Liver (tissue), 9 donors: ENCODE data around the gene SPATS2. TPM values are rescaled to one million over a fixed set of nuclear protein-coding genes. Genes with fewer than 3 reads are reported as not detected.

Experiments used
- DNase-seq: peaks from one replicate; pipeline ENCODE4 v3.0.0-alpha.2; 2017; ENCODE audit warnings: low spot score
- H3K27ac ChIP-seq, 2 donors: one replicate each; pipeline ENCODE4 v1.7.0; 2013; ENCODE audit warnings: inconsistent platforms in 2 of 2, low read length in 2 of 2, control low read depth in 1 of 2, low read depth in 1 of 2, mild to moderate bottlenecking in 1 of 2
- H3K27me3 ChIP-seq, 4 donors: one replicate each; pipeline versions ENCODE4 v1.6.1 to v1.7.0; 2013; ENCODE audit warnings: low read length in 3 of 4, inconsistent platforms in 1 of 4, mild to moderate bottlenecking in 1 of 4, moderate library complexity in 1 of 4; ENCODE audit not compliant: control insufficient read depth in 4 of 4, insufficient read depth in 4 of 4
- H3K36me3 ChIP-seq, 4 donors: one replicate each; pipeline versions ENCODE4 v1.6.1 to v1.7.0; 2013; ENCODE audit warnings: low read length in 3 of 4, mild to moderate bottlenecking in 3 of 4, low read depth in 1 of 4, moderate library complexity in 1 of 4; ENCODE audit not compliant: control insufficient read depth in 4 of 4, insufficient read depth in 3 of 4
- H3K4me1 ChIP-seq, 4 donors: one replicate each; pipeline versions ENCODE4 v1.6.1 to v1.7.0; 2013; ENCODE audit warnings: low read length in 3 of 4, mild to moderate bottlenecking in 3 of 4, moderate library complexity in 1 of 4; ENCODE audit not compliant: control insufficient read depth in 4 of 4, insufficient read depth in 4 of 4
- H3K4me3 ChIP-seq, 3 donors: one replicate each; pipeline versions ENCODE4 v1.6.1 to v1.7.0; 2013; ENCODE audit warnings: low read length in 3 of 3, control low read depth in 1 of 3, low read depth in 1 of 3, mild to moderate bottlenecking in 1 of 3
- H3K9ac ChIP-seq, 2 donors: one replicate each; pipeline ENCODE4 v1.7.0; 2013; ENCODE audit warnings: low read length in 2 of 2, mild to moderate bottlenecking in 2 of 2, moderate library complexity in 2 of 2, control low read depth in 1 of 2, low read depth in 1 of 2
- H3K9me3 ChIP-seq, 4 donors: one replicate each; pipeline versions ENCODE4 v1.6.1 to v1.7.0; 2013; ENCODE audit warnings: low read length in 3 of 4; ENCODE audit not compliant: control insufficient read depth in 4 of 4
- EGR1 ChIP-seq, 2 donors: IDR thresholded peaks; 2 replicates each; pipeline ENCODE4 v1.6.1; 2016 to 2018; ENCODE audit warnings: antibody characterized with exemption in 2 of 2, low read depth in 2 of 2
- FOXA1 ChIP-seq: IDR thresholded peaks from 2 replicates; pipeline ENCODE4 v1.6.1; 2016; ENCODE audit warnings: antibody characterized with exemption
- FOXA2 ChIP-seq: IDR thresholded peaks from 2 replicates; pipeline ENCODE4 v1.6.1; 2016; ENCODE audit warnings: antibody characterized with exemption
- GABPA ChIP-seq, 2 donors: IDR thresholded peaks in 1 of 2; conservative IDR thresholded peaks in 1 of 2; 2 replicates each; pipeline ENCODE4 v1.6.1; 2016; ENCODE audit warnings: antibody characterized with exemption in 2 of 2, mild to moderate bottlenecking in 1 of 2, moderate library complexity in 1 of 2
- HNF4A ChIP-seq, 2 donors: conservative IDR thresholded peaks; 2 replicates each; pipeline ENCODE4 v1.6.1; 2016; ENCODE audit warnings: antibody characterized with exemption in 2 of 2, mild to moderate bottlenecking in 2 of 2
- HNF4G ChIP-seq: IDR thresholded peaks from 2 replicates; pipeline ENCODE4 v1.6.1; 2016; ENCODE audit warnings: antibody characterized with exemption
- JUND ChIP-seq, 2 donors: IDR thresholded peaks; 2 replicates each; pipeline ENCODE4 v1.6.1; 2016; ENCODE audit warnings: antibody characterized with exemption in 2 of 2
- NR2F2 ChIP-seq: IDR thresholded peaks from 2 replicates; pipeline ENCODE4 v1.6.1; 2016; ENCODE audit warnings: antibody characterized with exemption
- RAD21 ChIP-seq, 2 donors: IDR thresholded peaks; 2 replicates each; pipeline ENCODE4 v1.6.1; 2016; ENCODE audit warnings: antibody characterized with exemption in 2 of 2, mild to moderate bottlenecking in 2 of 2
- RXRA ChIP-seq, 2 donors: IDR thresholded peaks; 2 replicates each; pipeline ENCODE4 v1.6.1; 2017 to 2018; ENCODE audit warnings: antibody characterized with exemption in 2 of 2, mild to moderate bottlenecking in 1 of 2
- SP1 ChIP-seq: IDR thresholded peaks from 2 replicates; pipeline ENCODE4 v1.6.1; 2018; ENCODE audit warnings: antibody characterized with exemption, mild to moderate bottlenecking
- TAF1 ChIP-seq: conservative IDR thresholded peaks from 2 replicates; pipeline ENCODE4 v1.6.1; 2016; ENCODE audit warnings: antibody characterized with exemption, mild to moderate bottlenecking
- YY1 ChIP-seq: IDR thresholded peaks from 2 replicates; pipeline ENCODE4 v1.6.1; 2016; ENCODE audit warnings: antibody characterized with exemption, mild to moderate bottlenecking
- WGBS: extraction: QIAGEN DNeasy Blood & Tissue Kit; methylation state at CpG from one replicate; pipeline ENCODE4 v1.1.7; 2013; 5-methylcytosine and 5-hydroxymethylcytosine counted together
- polyA plus RNA-seq, 2 donors: library from polyadenylated mRNA; stranded (reverse) in 1 of 2; unstranded in 1 of 2; fragments of 200-250 nt in 1 of 2; fragments of >200 nt in 1 of 2; fragmentation: Nextera tagmentation in 1 of 2; extraction: Ambion mirVana in 1 of 2; gene quantifications; one replicate each; pipeline versions ENCODE4 v1.2.1 to v1.2.3, GENCODE V29; 2013 to 2015
- total RNA-seq, 2 donors: library from RNA; depleted of rRNA; stranded (reverse); fragments of >200 nt; gene quantifications; one replicate each; pipeline ENCODE4 v1.2.3, GENCODE V29; 2014
- TF ChIP-seq, protein P1 (sequence below): IDR thresholded peaks from 2 replicates; pipeline ENCODE4 v1.6.1; 2016; ENCODE audit warnings: antibody characterized with exemption
- TF ChIP-seq, protein P2 (sequence below): IDR thresholded peaks from 2 replicates; pipeline ENCODE4 v1.6.1; 2016; ENCODE audit warnings: antibody characterized with exemption
- TF ChIP-seq, protein P3 (sequence below): fragments of 150-350 bp; IDR thresholded peaks from 2 replicates; pipeline ENCODE4 v1.5.1; 2017; ENCODE audit warnings: improper control_type of control experiment, low read depth, low read length; ENCODE audit not compliant: missing input control
- TF ChIP-seq, protein P4 (sequence below): IDR thresholded peaks from 2 replicates; pipeline ENCODE4 v1.6.1; 2016; ENCODE audit warnings: antibody characterized with exemption
- TF ChIP-seq, protein P5 (sequence below): IDR thresholded peaks from 2 replicates; pipeline ENCODE4 v1.6.1; 2016; ENCODE audit warnings: antibody characterized with exemption, mild to moderate bottlenecking
- donor health status: healthy.
- donor health status: healthy.
- donor health status: healthy.
- donor health status: healthy.
- donor health status: healthy.

Gene SPATS2
- total and polyA plus RNA-seq, 4 donors: 2.4 to 5.2 (median 4.5) TPM

DNA sequence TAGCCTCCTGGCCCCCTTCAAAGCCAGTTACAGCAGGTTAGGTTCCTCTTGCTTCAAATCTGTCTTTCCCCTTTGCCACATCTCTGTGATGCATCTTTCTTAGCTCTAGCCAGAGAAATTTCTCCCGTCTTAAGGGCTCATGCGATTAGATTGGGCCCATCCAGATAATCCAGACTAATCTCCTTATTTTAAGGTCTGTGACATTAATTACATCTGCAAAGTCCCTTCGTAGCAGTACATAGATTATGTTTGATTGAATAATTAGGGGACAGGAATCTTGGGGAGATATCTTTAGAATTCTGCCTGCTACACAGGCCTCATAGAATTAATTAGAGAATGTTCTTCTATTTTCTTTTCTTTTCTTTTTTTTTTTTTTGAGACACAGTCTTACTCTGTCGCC is 79.3 kb downstream of the SPATS2 start:
- 95% methylated on average over 4 of the region's 4 CpGs for WGBS
- H3K36me3 ChIP-seq: no peaks in the 10 kb centered on the region
- DNase-seq: no peak
- H3K4me3 ChIP-seq: no peak overlapping the region
- H3K4me1 ChIP-seq: no peaks in the 10 kb centered on the region
- no peak overlapping the region for H3K27ac ChIP-seq
- no peak overlapping the region for H3K9ac ChIP-seq
- TF ChIP-seq YY1: no peak
- no peak for TF ChIP-seq JUND (IDR thresholded peaks at IDR 0.05)
- TF ChIP-seq HNF4G: no peak
- no peak for TF ChIP-seq GABPA (IDR thresholded peaks at IDR 0.05 in 1 of 2, conservative IDR thresholded peaks at IDR 0.05 in 1 of 2)
- no peak for TF ChIP-seq RXRA (IDR thresholded peaks at IDR 0.05)
- TF ChIP-seq, protein P1, sequence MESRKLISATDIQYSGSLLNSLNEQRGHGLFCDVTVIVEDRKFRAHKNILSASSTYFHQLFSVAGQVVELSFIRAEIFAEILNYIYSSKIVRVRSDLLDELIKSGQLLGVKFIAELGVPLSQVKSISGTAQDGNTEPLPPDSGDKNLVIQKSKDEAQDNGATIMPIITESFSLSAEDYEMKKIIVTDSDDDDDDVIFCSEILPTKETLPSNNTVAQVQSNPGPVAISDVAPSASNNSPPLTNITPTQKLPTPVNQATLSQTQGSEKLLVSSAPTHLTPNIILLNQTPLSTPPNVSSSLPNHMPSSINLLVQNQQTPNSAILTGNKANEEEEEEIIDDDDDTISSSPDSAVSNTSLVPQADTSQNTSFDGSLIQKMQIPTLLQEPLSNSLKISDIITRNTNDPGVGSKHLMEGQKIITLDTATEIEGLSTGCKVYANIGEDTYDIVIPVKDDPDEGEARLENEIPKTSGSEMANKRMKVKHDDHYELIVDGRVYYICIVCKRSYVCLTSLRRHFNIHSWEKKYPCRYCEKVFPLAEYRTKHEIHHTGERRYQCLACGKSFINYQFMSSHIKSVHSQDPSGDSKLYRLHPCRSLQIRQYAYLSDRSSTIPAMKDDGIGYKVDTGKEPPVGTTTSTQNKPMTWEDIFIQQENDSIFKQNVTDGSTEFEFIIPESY: no peak
- TF ChIP-seq, protein P2, sequence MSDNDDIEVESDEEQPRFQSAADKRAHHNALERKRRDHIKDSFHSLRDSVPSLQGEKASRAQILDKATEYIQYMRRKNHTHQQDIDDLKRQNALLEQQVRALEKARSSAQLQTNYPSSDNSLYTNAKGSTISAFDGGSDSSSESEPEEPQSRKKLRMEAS: no peak
- TF ChIP-seq, protein P3, sequence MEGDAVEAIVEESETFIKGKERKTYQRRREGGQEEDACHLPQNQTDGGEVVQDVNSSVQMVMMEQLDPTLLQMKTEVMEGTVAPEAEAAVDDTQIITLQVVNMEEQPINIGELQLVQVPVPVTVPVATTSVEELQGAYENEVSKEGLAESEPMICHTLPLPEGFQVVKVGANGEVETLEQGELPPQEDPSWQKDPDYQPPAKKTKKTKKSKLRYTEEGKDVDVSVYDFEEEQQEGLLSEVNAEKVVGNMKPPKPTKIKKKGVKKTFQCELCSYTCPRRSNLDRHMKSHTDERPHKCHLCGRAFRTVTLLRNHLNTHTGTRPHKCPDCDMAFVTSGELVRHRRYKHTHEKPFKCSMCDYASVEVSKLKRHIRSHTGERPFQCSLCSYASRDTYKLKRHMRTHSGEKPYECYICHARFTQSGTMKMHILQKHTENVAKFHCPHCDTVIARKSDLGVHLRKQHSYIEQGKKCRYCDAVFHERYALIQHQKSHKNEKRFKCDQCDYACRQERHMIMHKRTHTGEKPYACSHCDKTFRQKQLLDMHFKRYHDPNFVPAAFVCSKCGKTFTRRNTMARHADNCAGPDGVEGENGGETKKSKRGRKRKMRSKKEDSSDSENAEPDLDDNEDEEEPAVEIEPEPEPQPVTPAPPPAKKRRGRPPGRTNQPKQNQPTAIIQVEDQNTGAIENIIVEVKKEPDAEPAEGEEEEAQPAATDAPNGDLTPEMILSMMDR: no peak
- no peak for TF ChIP-seq NR2F2
- TF ChIP-seq EGR1 (IDR thresholded peaks at IDR 0.05; ENCODE audit: low read depth in 2 of 2): no peak
- no peak for TF ChIP-seq TAF1
- TF ChIP-seq HNF4A (conservative IDR thresholded peaks at IDR 0.05): no peak
- no peak for TF ChIP-seq FOXA1
- no peak for TF ChIP-seq SP1
- TF ChIP-seq RAD21 (IDR thresholded peaks at IDR 0.05): no peak
- TF ChIP-seq, protein P4, sequence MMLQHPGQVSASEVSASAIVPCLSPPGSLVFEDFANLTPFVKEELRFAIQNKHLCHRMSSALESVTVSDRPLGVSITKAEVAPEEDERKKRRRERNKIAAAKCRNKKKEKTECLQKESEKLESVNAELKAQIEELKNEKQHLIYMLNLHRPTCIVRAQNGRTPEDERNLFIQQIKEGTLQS: no peak
- TF ChIP-seq, protein P5, sequence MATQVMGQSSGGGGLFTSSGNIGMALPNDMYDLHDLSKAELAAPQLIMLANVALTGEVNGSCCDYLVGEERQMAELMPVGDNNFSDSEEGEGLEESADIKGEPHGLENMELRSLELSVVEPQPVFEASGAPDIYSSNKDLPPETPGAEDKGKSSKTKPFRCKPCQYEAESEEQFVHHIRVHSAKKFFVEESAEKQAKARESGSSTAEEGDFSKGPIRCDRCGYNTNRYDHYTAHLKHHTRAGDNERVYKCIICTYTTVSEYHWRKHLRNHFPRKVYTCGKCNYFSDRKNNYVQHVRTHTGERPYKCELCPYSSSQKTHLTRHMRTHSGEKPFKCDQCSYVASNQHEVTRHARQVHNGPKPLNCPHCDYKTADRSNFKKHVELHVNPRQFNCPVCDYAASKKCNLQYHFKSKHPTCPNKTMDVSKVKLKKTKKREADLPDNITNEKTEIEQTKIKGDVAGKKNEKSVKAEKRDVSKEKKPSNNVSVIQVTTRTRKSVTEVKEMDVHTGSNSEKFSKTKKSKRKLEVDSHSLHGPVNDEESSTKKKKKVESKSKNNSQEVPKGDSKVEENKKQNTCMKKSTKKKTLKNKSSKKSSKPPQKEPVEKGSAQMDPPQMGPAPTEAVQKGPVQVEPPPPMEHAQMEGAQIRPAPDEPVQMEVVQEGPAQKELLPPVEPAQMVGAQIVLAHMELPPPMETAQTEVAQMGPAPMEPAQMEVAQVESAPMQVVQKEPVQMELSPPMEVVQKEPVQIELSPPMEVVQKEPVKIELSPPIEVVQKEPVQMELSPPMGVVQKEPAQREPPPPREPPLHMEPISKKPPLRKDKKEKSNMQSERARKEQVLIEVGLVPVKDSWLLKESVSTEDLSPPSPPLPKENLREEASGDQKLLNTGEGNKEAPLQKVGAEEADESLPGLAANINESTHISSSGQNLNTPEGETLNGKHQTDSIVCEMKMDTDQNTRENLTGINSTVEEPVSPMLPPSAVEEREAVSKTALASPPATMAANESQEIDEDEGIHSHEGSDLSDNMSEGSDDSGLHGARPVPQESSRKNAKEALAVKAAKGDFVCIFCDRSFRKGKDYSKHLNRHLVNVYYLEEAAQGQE: no peak
- no peak for TF ChIP-seq FOXA2
- H3K9me3 ChIP-seq: peaks cover 0 to 2% (median 0%) of the 10 kb centered on the region in 4 donors
- no peaks in the 10 kb centered on the region for H3K27me3 ChIP-seq

DNA sequence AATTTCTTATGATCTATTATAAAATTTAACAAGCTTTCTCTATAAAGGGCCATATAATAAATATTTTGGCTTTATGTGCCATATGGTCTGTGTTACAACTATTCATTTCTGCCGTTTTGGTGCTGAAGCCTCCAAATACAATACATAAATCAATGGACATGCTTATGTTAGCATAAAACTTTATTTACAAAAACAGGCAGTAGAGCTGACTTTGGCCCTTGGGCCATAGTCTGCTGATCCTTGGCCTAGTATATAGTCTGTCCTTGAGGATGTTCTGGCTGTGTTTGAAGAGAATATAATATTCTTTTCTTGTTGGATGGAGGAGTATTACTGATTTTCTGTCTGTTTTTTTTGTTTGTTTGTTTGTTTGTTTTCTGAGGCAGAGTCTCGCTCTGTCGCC is 81.6 kb downstream of the SPATS2 start:
- H3K27ac ChIP-seq: no peak overlapping the region
- TF ChIP-seq RXRA (IDR thresholded peaks at IDR 0.05): no peak
- TF ChIP-seq, protein P4: no peak
- no peak for TF ChIP-seq FOXA1
- no peak for TF ChIP-seq NR2F2
- TF ChIP-seq, protein P2: no peak
- TF ChIP-seq TAF1: no peak
- TF ChIP-seq HNF4A (conservative IDR thresholded peaks at IDR 0.05): no peak
- TF ChIP-seq YY1: no peak
- TF ChIP-seq RAD21 (IDR thresholded peaks at IDR 0.05): no peak
- TF ChIP-seq FOXA2: no peak
- no peaks in the 10 kb centered on the region for H3K4me1 ChIP-seq
- DNase-seq: no peak
- WGBS: 95% methylated on average over 3 of the region's 3 CpGs
- H3K36me3 ChIP-seq: no peaks in the 10 kb centered on the region
- H3K9me3 ChIP-seq: peaks cover 0 to 2% (median 0%) of the 10 kb centered on the region in 4 donors
- H3K4me3 ChIP-seq: no peak overlapping the region
- no peak overlapping the region for H3K9ac ChIP-seq
- no peaks in the 10 kb centered on the region for H3K27me3 ChIP-seq
